Ovary (tissue), 9 donors: Measurements from ENCODE around the gene SRSF9. TPM values are rescaled to one million over a fixed set of nuclear protein-coding genes. Genes with fewer than 3 reads are reported as not detected.
"Not testable (repeated sequence)": the region's sequence is repeated elsewhere in the genome, so short reads cannot be mapped to it uniquely, and the experiment has no call there.

Experiments
- DNase-seq, 5 donors: peaks; one replicate each; pipeline ENCODE4 v3.0.0-alpha.2; 2019 to 2020
- H3K27ac ChIP-seq, 2 donors: fragments of 200-600 bp; one replicate each; pipeline versions ENCODE4 v1.5.1 to v1.8.0; 2019 to 2022
- H3K27me3 ChIP-seq: fragments of 200-600 bp; one replicate; pipeline ENCODE4 v1.8.0; 2022
- H3K36me3 ChIP-seq: fragments of 200-600 bp; sonication (generic); one replicate; pipeline ENCODE4 v1.5.1; 2019
- H3K4me1 ChIP-seq: one replicate; pipeline ENCODE4 v1.8.1; 2013; ENCODE audit warnings: mild to moderate bottlenecking, moderate library complexity; ENCODE audit not compliant: insufficient read depth
- H3K4me3 ChIP-seq: fragments of 200-600 bp; sonication (generic); one replicate; pipeline ENCODE4 v1.5.1; 2017
- H3K9me3 ChIP-seq, 2 donors: fragments of 200-600 bp in 1 of 2; sonication (generic) in 1 of 2; one replicate each; pipeline versions ENCODE4 v1.5.1 to v1.8.1; 2013 to 2019; ENCODE audit warnings: mild to moderate bottlenecking in 1 of 2, moderate library complexity in 1 of 2
- CTCF ChIP-seq, 3 donors: fragments of 450-650 bp in 2 of 3; fragments of 200-600 bp in 1 of 3; IDR thresholded peaks; one replicate each; pipeline versions ENCODE4 v1.5.1 to v1.8.0; 2016 to 2022; ENCODE audit warnings: antibody characterized with exemption in 3 of 3, mild to moderate bottlenecking in 1 of 3
- EP300 ChIP-seq: sonication (generic); formaldehyde crosslinking; IDR thresholded peaks from one replicate; pipeline ENCODE4 v1.6.1; 2017; ENCODE audit warnings: antibody characterized with exemption
- POLR2A ChIP-seq: fragments of 450-650 bp; IDR thresholded peaks from one replicate; pipeline ENCODE4 v1.6.1; 2017; ENCODE audit warnings: antibody characterized with exemption, mild to moderate bottlenecking, moderate library complexity
- whole genome bisulfite sequencing, 3 donors: extraction: QIAGEN DNeasy Blood & Tissue Kit in 1 of 3; methylation state at CpG; one replicate each; pipeline versions ENCODE4 v1.1.5 to v1.1.7; 2013 to 2017; 5-methylcytosine and 5-hydroxymethylcytosine counted together
- intact Hi-C, 4 donors: fragments of 100-400 bp; cut with DNase I; formaldehyde crosslinking; loops; one replicate each; pipeline versions ENCODE4 v1.11.0 to v1.15.1; 2022 to 2023
- polyA plus RNA-seq, 2 donors: library from polyadenylated mRNA; stranded (reverse); fragments of 200-250 nt in 1 of 2; fragments of 350-450 nt in 1 of 2; fragmentation: Illumina TruSeq in 1 of 2; extraction: RNeasy Lipid Tissue Mini Kit (QIAGEN cat#74804) in 1 of 2; gene quantifications; one replicate each; pipeline ENCODE4 v1.2.3, GENCODE V29; 2013 to 2014
- total RNA-seq, 7 donors: library from RNA; depleted of rRNA in 2 of 7; stranded (reverse); fragments of >200 nt in 2 of 7; fragmentation: NEBNext Ultra II Directional in 3 of 7; extraction: Animal tissue kit (Norgen Biotek cat#: 25700) in 3 of 7; gene quantifications; one replicate each; pipeline versions ENCODE4 v1.1.0 to v1.2.4, GENCODE V29; 2016 to 2023
- donor health status: DM: no; HTN: no; CAD: no; lungs with moderate emphysema.
- donor health status: DM: no; HTN: no; CAD: no.
- donor health status: Bipolar disorder and iron deficiency.
- donor health status: DM: yes; HTN: yes; CAD: no.
- donor health status: DM: no; HTN: no; CAD: no.
- donor health status: DM: yes; HTN: yes; CAD: no.

The SRSF9 gene
- total and polyA plus RNA-seq, 9 donors = 53.8 to 141 (median 124) TPM

GRCh38 chr12:120453977-120454376 lies 15.6 kb downstream of the SRSF9 start:
- no peaks in the 10 kb centered on the region for H3K27me3 ChIP-seq
- H3K27ac ChIP-seq = no peak overlapping the region
- TF ChIP-seq CTCF (IDR thresholded peaks at IDR 0.05) (no peak), EP300 (no peak), POLR2A (no peak)
- H3K9me3 ChIP-seq = no peaks in the 10 kb centered on the region
- H3K36me3 ChIP-seq = no peaks in the 10 kb centered on the region
- no peak overlapping the region for H3K4me3 ChIP-seq
- 64 to 75% (median 68%) methylated on average over 4 of the region's 4 CpGs for WGBS, 3 donors
- H3K4me1 ChIP-seq = no peaks in the 10 kb centered on the region
- intact Hi-C loops = no loop called here
- no peak for DNase-seq

GRCh38 chr12:120453060-120453750 lies 16.3 kb downstream of the SRSF9 start:
- TF ChIP-seq POLR2A = no peak
- no peak for TF ChIP-seq CTCF (IDR thresholded peaks at IDR 0.05)
- no peak for TF ChIP-seq EP300
- no peaks in the 10 kb centered on the region for H3K4me1 ChIP-seq
- WGBS, 3 donors = 89 to 93% (median 90%) methylated on average over 3 of the region's 3 CpGs
- H3K36me3 ChIP-seq = no peaks in the 10 kb centered on the region
- intact Hi-C loops = no loop called here
- no peak overlapping the region for H3K27ac ChIP-seq
- no peaks in the 10 kb centered on the region for H3K27me3 ChIP-seq
- no peak overlapping the region for H3K4me3 ChIP-seq
- no peaks in the 10 kb centered on the region for H3K9me3 ChIP-seq
- no peak for DNase-seq

DNA sequence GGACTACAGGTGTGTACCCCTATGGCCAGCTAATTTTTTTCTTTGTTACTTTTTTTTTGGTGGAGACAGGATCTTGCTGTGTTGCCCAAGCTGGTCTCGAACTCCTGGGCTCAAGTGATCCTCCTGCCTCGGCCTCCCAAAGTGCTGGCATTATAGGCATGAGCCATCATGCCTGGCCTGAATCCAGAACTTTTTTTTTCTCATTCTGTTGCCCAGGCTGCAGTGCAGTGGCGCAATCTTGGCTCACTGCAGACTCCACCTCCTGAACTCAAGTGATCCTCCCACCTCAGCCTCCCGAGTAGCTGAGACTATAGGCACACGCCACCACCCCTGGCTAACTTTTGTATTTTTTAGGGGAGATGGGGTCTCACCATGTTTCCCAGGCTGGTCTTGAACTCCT lies 17.0 kb downstream of the SRSF9 start:
- H3K36me3 ChIP-seq, DNase-seq, H3K4me1 ChIP-seq, H3K4me3 ChIP-seq, H3K9me3 ChIP-seq, H3K27ac ChIP-seq, H3K27me3 ChIP-seq, intact Hi-C loops: not testable (repeated sequence)
- WGBS, 3 donors = 76 to 83% (median 82%) methylated on average over 5 of the region's 5 CpGs

DNA sequence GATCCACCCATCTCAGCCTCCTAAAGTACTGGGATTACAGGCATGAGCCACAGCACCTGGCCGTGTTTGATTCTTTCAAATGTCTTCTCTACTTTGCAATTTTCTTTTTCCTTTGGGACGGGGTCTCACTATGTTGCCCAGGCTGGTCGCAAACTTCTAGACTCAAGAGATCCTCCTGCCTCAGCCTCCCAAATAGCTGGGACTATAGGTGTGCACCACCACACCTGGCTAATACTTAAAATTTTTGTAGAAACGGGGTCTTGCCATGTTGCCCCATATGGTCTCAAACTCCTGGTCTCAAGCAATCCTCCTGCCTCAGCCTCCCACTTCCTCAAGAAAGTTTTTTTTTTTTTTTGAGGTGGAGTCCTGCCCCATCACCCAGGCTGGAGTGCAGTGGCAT lies 21.6 kb downstream of the SRSF9 start:
- no peak for TF ChIP-seq EP300
- no peak for TF ChIP-seq CTCF (IDR thresholded peaks at IDR 0.05)
- TF ChIP-seq POLR2A = no peak
- Histone ChIP-seq H3K36me3 (no peaks in the 10 kb centered on the region), H3K9me3 (no peaks in the 10 kb centered on the region), H3K27ac (no peak overlapping the region), H3K27me3 (no peaks in the 10 kb centered on the region), H3K4me3 (no peak overlapping the region), H3K4me1 (peaks cover 4% of the 10 kb centered on the region)
- DNase-seq = no peak
- intact Hi-C loops = no loop called here
- WGBS, 3 donors = 87 to 93% (median 91%) methylated on average over 4 of the region's 4 CpGs

GRCh38 chr12:120446844-120447178 lies 22.7 kb downstream of the SRSF9 start:
- H3K9me3 ChIP-seq, DNase-seq, intact Hi-C loops, H3K36me3 ChIP-seq, H3K27me3 ChIP-seq, H3K4me1 ChIP-seq: not testable (repeated sequence)
- Histone ChIP-seq H3K4me3 (peak overlapping the region; percentile 82), H3K27ac (peak overlapping the region; percentile 56 to 63)
- 3 to 7% (median 5%) methylated on average over 17 of the region's 17 CpGs for WGBS, 3 donors
